HepG2 (cell line): ENCODE results near the gene ZNF586. TPM values are rescaled to one million over a fixed set of nuclear protein-coding genes. Genes with fewer than 3 reads are reported as not detected.
A peak's percentile ranks its signal among the peaks of the same experiment; 100 is the strongest.

ENCODE experiments used
- EEA1 ChIP-seq: sonication (generic); formaldehyde crosslinking; IDR thresholded peaks from 2 replicates; pipeline ENCODE4 v1.5.1; 2020; ENCODE audit warnings: mild to moderate bottlenecking, missing genetic modification reagents, borderline replicate concordance
- EHMT2 ChIP-seq: fragments of 200-600 bp; sonication (generic); IDR thresholded peaks from 2 replicates; pipeline ENCODE4 v1.7.0; 2017; ENCODE audit warnings: antibody characterized with exemption, low read depth, low read length, borderline replicate concordance
- ELK4 ChIP-seq: sonication (generic); formaldehyde crosslinking; IDR thresholded peaks from 2 replicates; pipeline ENCODE4 v1.9.0; 2021; ENCODE audit warnings: missing genetic modification reagents, borderline replicate concordance
- FIP1L1 ChIP-seq: fragments of 200-400 bp; formaldehyde crosslinking; IDR thresholded peaks from 2 replicates; pipeline ENCODE4 v1.6.1; 2018; ENCODE audit warnings: low read depth, mild to moderate bottlenecking, low read length, moderate library complexity, borderline replicate concordance; ENCODE audit not compliant: insufficient read depth
- GABPA ChIP-seq, 2 experiments: IDR thresholded peaks; 2 replicates each; pipeline ENCODE4 v1.6.1; 2011 to 2016; ENCODE audit warnings: low read depth in 2 of 2, low read length in 1 of 2, missing biosample characterization in 1 of 2, missing genetic modification characterization in 1 of 2
- MED13 ChIP-seq: sonication (generic); formaldehyde crosslinking; IDR thresholded peaks from 2 replicates; pipeline ENCODE4 v1.5.0; 2020; ENCODE audit warnings: missing genetic modification reagents
- MIER2 ChIP-seq: IDR thresholded peaks from 2 replicates; pipeline ENCODE4 v1.6.1; 2016; ENCODE audit warnings: missing biosample characterization, missing genetic modification reagents
- MXD3 ChIP-seq: IDR thresholded peaks from 2 replicates; pipeline ENCODE4 v1.6.1; 2016; ENCODE audit warnings: mild to moderate bottlenecking, missing biosample characterization, missing genetic modification reagents
- PCBP2 ChIP-seq: fragments of 200-400 bp; formaldehyde crosslinking; optimal IDR thresholded peaks from 2 replicates; pipeline ENCODE3; 2018; ENCODE audit warnings: low read length, low read depth; ENCODE audit not compliant: poor library complexity, severe bottlenecking
- PHF21A ChIP-seq: sonication (generic); formaldehyde crosslinking; IDR thresholded peaks from 2 replicates; pipeline ENCODE4 v1.5.0; 2020; ENCODE audit warnings: mild to moderate bottlenecking, missing genetic modification reagents
- SIN3B ChIP-seq: fragments of 150-350 bp; IDR thresholded peaks from 2 replicates; pipeline ENCODE4 v1.6.1; 2014; ENCODE audit warnings: low read length
- SSRP1 ChIP-seq: IDR thresholded peaks from 2 replicates; pipeline ENCODE4 v1.6.1; 2016; ENCODE audit warnings: control low read depth
- TAF15 ChIP-seq: fragments of 200-400 bp; formaldehyde crosslinking; IDR thresholded peaks from one replicate; pipeline ENCODE4 v1.6.1; 2018; ENCODE audit warnings: mild to moderate bottlenecking, low read depth, low read length; ENCODE audit not compliant: poor library complexity, severe bottlenecking
- TCF7L2 ChIP-seq: IDR thresholded peaks from 2 replicates; pipeline ENCODE4 v1.6.1; 2011; ENCODE audit warnings: mild to moderate bottlenecking, low read depth, low read length, moderate library complexity
- TEAD3 ChIP-seq: optimal IDR thresholded peaks from 2 replicates; pipeline ENCODE3; 2016; ENCODE audit warnings: borderline replicate concordance
- ZBTB10 ChIP-seq: sonication (generic); formaldehyde crosslinking; IDR thresholded peaks from 2 replicates; pipeline ENCODE4 v1.4.0; 2020; ENCODE audit warnings: missing genetic modification reagents, borderline replicate concordance
- ZBTB21 ChIP-seq: sonication (generic); formaldehyde crosslinking; IDR thresholded peaks from 2 replicates; pipeline ENCODE4 v1.4.0; 2020; ENCODE audit warnings: missing genetic modification reagents
- ZFAT ChIP-seq: sonication (generic); formaldehyde crosslinking; conservative IDR thresholded peaks from 2 replicates; pipeline ENCODE4 v1.8.1; 2023; ENCODE audit warnings: missing genetic modification reagents, inconsistent platforms
- ZNF205 ChIP-seq: IDR thresholded peaks from 2 replicates; pipeline ENCODE4 v1.6.1; 2018; ENCODE audit warnings: missing biosample characterization, missing genetic modification reagents
- ZNF430 ChIP-seq: sonication (generic); formaldehyde crosslinking; IDR thresholded peaks from 2 replicates; pipeline ENCODE4 v1.9.0; 2021; ENCODE audit warnings: mild to moderate bottlenecking, missing genetic modification reagents
- ZNF546 ChIP-seq: sonication (generic); formaldehyde crosslinking; conservative IDR thresholded peaks from 2 replicates; pipeline ENCODE4 v1.8.1; 2023; ENCODE audit warnings: mild to moderate bottlenecking, missing genetic modification reagents
- ZNF746 ChIP-seq: sonication (generic); formaldehyde crosslinking; IDR thresholded peaks from 2 replicates; pipeline ENCODE4 v1.8.0; 2022; ENCODE audit warnings: mild to moderate bottlenecking, missing genetic modification reagents
- ZNF83 ChIP-seq: sonication (generic); formaldehyde crosslinking; IDR thresholded peaks from 2 replicates; pipeline ENCODE4 v1.4.0; 2020; ENCODE audit warnings: missing genetic modification reagents, mild to moderate bottlenecking, borderline replicate concordance
- polyA plus RNA-seq, 8 experiments: library from polyadenylated mRNA; depleted of rRNA in 3 of 8; stranded (reverse) in 7 of 8; unstranded in 1 of 8; fragments of >200 nt; fragmentation: Illumina TruSeq in 4 of 8; extraction: Trizol in 4 of 8; gene quantifications; 2 replicates each; pipeline versions ENCODE4 v1.2.1 to v1.2.3, GENCODE V29; 2011 to 2016; ENCODE audit warnings: low read depth in 4 of 8, missing spikeins in 1 of 8, mixed read lengths in 1 of 8; ENCODE audit not compliant: insufficient read depth in 1 of 8
- total RNA-seq, 5 experiments: library from RNA; depleted of rRNA; stranded (reverse); fragments of >200 nt; fragmentation: Illumina TruSeq; extraction: Trizol; gene quantifications; 2 replicates each; pipeline ENCODE4 v1.2.3, GENCODE V29; 2016; ENCODE audit warnings: low read depth in 1 of 5
- TF ChIP-seq, protein P1 (sequence below): sonication (generic); formaldehyde crosslinking; IDR thresholded peaks from 2 replicates; pipeline ENCODE4 v1.8.1; 2023; ENCODE audit warnings: missing genetic modification reagents, inconsistent platforms, borderline replicate concordance

The ZNF586 gene
- total and polyA plus RNA-seq, 2 of the 13 experiments (the other 11 are each of a cell fraction or from before 2014, with no cell fraction given) = 0.50 to 3.4 TPM

GRCh38 chr19:57819475-57820148, 50.1 kb downstream of the ZNF586 start (continued):
- peak; percentile 80; the same call in 1 of the 2 replicates for TF ChIP-seq MXD3 (CRISPR knock-in tag)
- no peak for TF ChIP-seq TCF7L2
- no peak; the same call in 1 of the 2 replicates for TF ChIP-seq ZBTB10 (CRISPR knock-in tag)
- TF ChIP-seq ZNF746 (CRISPR knock-in tag) = no peak
- TF ChIP-seq ZNF546 = no peak
- TF ChIP-seq MED13 = 0 out of 2 replicates have a peak, but pooled peaks have one; percentile 43
- no peak for TF ChIP-seq ELK4
- TF ChIP-seq PHF21A (CRISPR knock-in tag) = no peak
- TF ChIP-seq PCBP2 = no peak
- peak; percentile 58; the same call in 1 of the 2 replicates for TF ChIP-seq ZNF205
- no peak for TF ChIP-seq EHMT2
- TF ChIP-seq, protein P1, sequence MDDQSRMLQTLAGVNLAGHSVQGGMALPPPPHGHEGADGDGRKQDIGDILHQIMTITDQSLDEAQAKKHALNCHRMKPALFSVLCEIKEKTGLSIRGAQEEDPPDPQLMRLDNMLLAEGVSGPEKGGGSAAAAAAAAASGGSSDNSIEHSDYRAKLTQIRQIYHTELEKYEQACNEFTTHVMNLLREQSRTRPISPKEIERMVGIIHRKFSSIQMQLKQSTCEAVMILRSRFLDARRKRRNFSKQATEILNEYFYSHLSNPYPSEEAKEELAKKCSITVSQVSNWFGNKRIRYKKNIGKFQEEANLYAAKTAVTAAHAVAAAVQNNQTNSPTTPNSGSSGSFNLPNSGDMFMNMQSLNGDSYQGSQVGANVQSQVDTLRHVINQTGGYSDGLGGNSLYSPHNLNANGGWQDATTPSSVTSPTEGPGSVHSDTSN (CRISPR knock-in tag) = peak; percentile 90; the same call in 1 of the 2 replicates
- peak; percentile 39; the same call in 1 of the 2 replicates for TF ChIP-seq EEA1 (CRISPR knock-in tag)
- peak; percentile 72 for TF ChIP-seq TEAD3 (CRISPR knock-in tag)
- 0 out of 2 replicates have a peak, but pooled peaks have one; percentile 38 for TF ChIP-seq ZBTB21 (CRISPR knock-in tag)
- peak; percentile 89 for TF ChIP-seq GABPA (IDR thresholded peaks at IDR 0.05; ENCODE audit: low read depth, low read length)
- peak; percentile 97 for TF ChIP-seq GABPA (CRISPR knock-in tag; IDR thresholded peaks at IDR 0.05; ENCODE audit: low read depth)
- no peak for TF ChIP-seq MIER2 (CRISPR knock-in tag)
- no peak for TF ChIP-seq ZNF83 (CRISPR knock-in tag)
- TF ChIP-seq ZNF430 (CRISPR knock-in tag) = peak; percentile 58; the same call in 1 of the 2 replicates
- TF ChIP-seq SIN3B = no peak; the same call in 1 of the 2 replicates
- TF ChIP-seq TAF15 = no peak
- no peak for TF ChIP-seq SSRP1 (CRISPR knock-in tag)
- TF ChIP-seq FIP1L1 = no peak
- 0 out of 2 replicates have a peak, but pooled peaks have one; percentile 34 for TF ChIP-seq ZFAT (CRISPR knock-in tag)
